Right ventricle myocardium inferior (tissue), 1 donor: Measurements from ENCODE around the gene RALGPS2. TPM values are rescaled to one million over a fixed set of nuclear protein-coding genes. Genes with fewer than 3 reads are reported as not detected.
A peak's percentile ranks its signal among the peaks of the same experiment; 100 is the strongest.

Experiments used
- ATAC-seq: fragments of 200-7000 bp; cut with Tn5 transposase; one replicate; pipeline ENCODE4 v1.9.1; 2020; ENCODE audit warnings: mild to moderate bottlenecking, moderate library complexity
- DNase-seq: peaks from one replicate; pipeline ENCODE4 v3.0.0; 2021; ENCODE audit errors: missing footprints
- intact Hi-C: fragments of 100-400 bp; cut with DNase I; formaldehyde crosslinking; loops from one replicate; pipeline ENCODE4 v1.11.0; 2022
- total RNA-seq: library from RNA; stranded (reverse); fragmentation: NEBNext Ultra II Directional; extraction: Animal tissue kit (Norgen Biotek cat#: 25700); gene quantifications from one replicate; pipeline ENCODE4 v1.2.1, GENCODE V29; 2021
- donor health status: DM: no; HTN: yes; CAD: no; lungs with severe emphysema.

Gene RALGPS2
- total RNA-seq, 1 donor from 2014 or later: 14.4 TPM

GRCh38 chr1:178877896-178878295 lies 152.9 kb downstream of the RALGPS2 start:
- ATAC-seq (no peak), DNase-seq (no peak)
- intact Hi-C loops: no loop called here

- intact Hi-C loops: no loop called here
- ATAC-seq (no peak), DNase-seq (no peak)
These were observed 156.9 kb downstream of the RALGPS2 start for GRCh38 chr1:178881950-178882349.

GRCh38 chr1:178885869-178886268 lies 160.8 kb downstream of the RALGPS2 start:
- intact Hi-C loops: no loop called here
- no peak for DNase-seq
- no peak for ATAC-seq

GRCh38 chr1:178886551-178886950 lies 161.5 kb downstream of the RALGPS2 start:
- no peak for ATAC-seq
- intact Hi-C loops: no loop called here
- DNase-seq: no peak

GRCh38 chr1:178895928-178896327 lies 170.9 kb downstream of the RALGPS2 start:
- intact Hi-C loops: no loop called here
- DNase-seq (no peak), ATAC-seq (no peak)

GRCh38 chr1:178898401-178898800 lies 173.4 kb downstream of the RALGPS2 start:
- no peak for DNase-seq
- no peak for ATAC-seq
- intact Hi-C loops: no loop called here

- DNase-seq (no peak), ATAC-seq (no peak)
- intact Hi-C loops: no loop called here
These were observed 174.4 kb downstream of the RALGPS2 start for GRCh38 chr1:178899402-178899801.

- ATAC-seq (no peak), DNase-seq (no peak)
- intact Hi-C loops: no loop called here
These were observed 176.6 kb downstream of the RALGPS2 start for GRCh38 chr1:178901482-178902125.

- intact Hi-C loops: no loop called here
- ATAC-seq: no peak
- no peak for DNase-seq
These were observed 183.3 kb downstream of the RALGPS2 start for GRCh38 chr1:178908358-178908757.

GRCh38 chr1:178910023-178910422 lies 185.0 kb downstream of the RALGPS2 start:
- intact Hi-C loops: no loop called here
- DNase-seq (no peak), ATAC-seq (no peak)

- no peak for DNase-seq
- ATAC-seq: no peak
- intact Hi-C loops: no loop called here
These were observed 187.6 kb downstream of the RALGPS2 start for GRCh38 chr1:178912597-178912996.

GRCh38 chr1:178916448-178917174 lies 191.6 kb downstream of the RALGPS2 start:
- intact Hi-C loops: loop anchor here (5.0 kb wide), 1 partner anchor 44 kb away; the partner anchor contains the start of gene ANGPTL1
- no peak for ATAC-seq
- no peak for DNase-seq

- DNase-seq (no peak), ATAC-seq (no peak)
- intact Hi-C loops: loop anchor here (5.0 kb wide), 1 partner anchor 46 kb away; the partner anchor contains the start of gene ANGPTL1
These were observed 193.3 kb downstream of the RALGPS2 start for GRCh38 chr1:178918308-178918707.

- no peak for ATAC-seq
- no peak for DNase-seq
- intact Hi-C loops: loop anchor here (5.0 kb wide), 1 partner anchor 47 kb away; the partner anchor contains the start of gene ANGPTL1
These were observed 193.9 kb downstream of the RALGPS2 start for GRCh38 chr1:178918955-178919354.

- ATAC-seq: no peak
- no peak for DNase-seq
- intact Hi-C loops: loop anchor here (5.0 kb wide), 1 partner anchor 47 kb away; the partner anchor contains the start of gene ANGPTL1
These were observed 194.5 kb downstream of the RALGPS2 start for GRCh38 chr1:178919581-178919980.

GRCh38 chr1:178921499-178921898 lies 196.5 kb downstream of the RALGPS2 start:
- intact Hi-C loops: no loop called here
- no peak for ATAC-seq
- DNase-seq: no peak

- ATAC-seq (no peak), DNase-seq (no peak)
- intact Hi-C loops: no loop called here
These were observed 198.5 kb downstream of the RALGPS2 start for GRCh38 chr1:178923512-178923911.

GRCh38 chr1:178926046-178926445 lies 201.0 kb downstream of the RALGPS2 start:
- intact Hi-C loops: no loop called here
- ATAC-seq: no peak

GRCh38 chr1:178927003-178927402 lies 202.0 kb downstream of the RALGPS2 start:
- ATAC-seq: peak; percentile 49
- no peak for DNase-seq
- intact Hi-C loops: no loop called here

More at GRCh38 chr1:178926046-178926445, 201.0 kb downstream of the RALGPS2 start:
- no peak for DNase-seq

GRCh38 chr1:178928041-178928440 lies 203.0 kb downstream of the RALGPS2 start:
- ATAC-seq: no peak
- no peak for DNase-seq
- intact Hi-C loops: no loop called here
